ENCODE data around the gene FAM168A.

The FAM168A gene

DNA sequence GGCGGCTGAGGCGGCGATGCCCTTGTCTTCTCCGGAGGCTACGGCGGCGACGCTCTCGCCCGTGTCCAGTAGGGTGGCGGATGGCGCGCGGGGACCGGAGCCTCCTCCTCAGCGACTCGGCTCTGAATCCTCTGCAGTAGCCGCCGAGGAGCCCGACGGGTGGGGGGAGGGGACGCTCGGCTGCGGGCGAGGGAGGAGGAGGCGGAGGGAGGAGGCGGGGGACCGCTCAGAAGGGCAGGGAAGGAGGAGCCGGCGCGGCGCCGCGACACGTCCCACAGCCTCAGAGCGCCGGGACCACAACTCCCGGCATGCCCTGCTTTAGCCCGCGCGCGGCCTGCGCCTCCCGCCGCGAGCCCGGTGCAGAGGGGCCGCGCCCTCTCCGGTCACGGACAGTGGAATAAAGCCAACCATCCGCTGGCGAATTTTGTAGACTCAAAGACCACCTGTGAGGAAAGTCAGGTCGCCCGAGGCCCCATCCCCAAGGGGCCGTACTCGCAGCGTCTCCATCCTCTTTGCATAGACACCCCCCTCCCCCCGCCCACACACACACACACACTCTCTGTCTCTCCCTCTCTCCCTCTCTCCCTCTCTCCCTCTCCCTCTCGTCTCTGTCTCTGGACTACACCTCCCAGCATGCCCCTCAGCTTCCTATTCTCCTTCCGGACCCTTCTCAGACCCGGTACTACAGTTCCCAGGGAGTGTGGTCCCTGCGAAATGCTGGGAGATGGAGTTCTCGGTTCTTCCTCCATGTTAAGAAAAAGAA lies at the start of gene FAM168A:
FAM168A (minus strand) TSS at position 157 of the 763 bp plus-strand sequence. CDS start 129,638 bp downstream, outside the sequence.
- peak; percentile 95 for DNase-seq (ENCODE audit: low spot score)

- peak; percentile 96 for DNase-seq (ENCODE audit: low spot score)
Observed at GRCh38 chr11:73647459-73648100, 49.7 kb upstream of the FAM168A start.

- DNase-seq (ENCODE audit: low spot score): no peak
Observed at GRCh38 chr11:73645972-73646631, 48.2 kb upstream of the FAM168A start, which contains the start of gene PLEKHB1. TSS of gene PLEKHB1 (plus strand) at chr11:73646581. CDS start at chr11:73646609, 28 bp downstream.

DNA sequence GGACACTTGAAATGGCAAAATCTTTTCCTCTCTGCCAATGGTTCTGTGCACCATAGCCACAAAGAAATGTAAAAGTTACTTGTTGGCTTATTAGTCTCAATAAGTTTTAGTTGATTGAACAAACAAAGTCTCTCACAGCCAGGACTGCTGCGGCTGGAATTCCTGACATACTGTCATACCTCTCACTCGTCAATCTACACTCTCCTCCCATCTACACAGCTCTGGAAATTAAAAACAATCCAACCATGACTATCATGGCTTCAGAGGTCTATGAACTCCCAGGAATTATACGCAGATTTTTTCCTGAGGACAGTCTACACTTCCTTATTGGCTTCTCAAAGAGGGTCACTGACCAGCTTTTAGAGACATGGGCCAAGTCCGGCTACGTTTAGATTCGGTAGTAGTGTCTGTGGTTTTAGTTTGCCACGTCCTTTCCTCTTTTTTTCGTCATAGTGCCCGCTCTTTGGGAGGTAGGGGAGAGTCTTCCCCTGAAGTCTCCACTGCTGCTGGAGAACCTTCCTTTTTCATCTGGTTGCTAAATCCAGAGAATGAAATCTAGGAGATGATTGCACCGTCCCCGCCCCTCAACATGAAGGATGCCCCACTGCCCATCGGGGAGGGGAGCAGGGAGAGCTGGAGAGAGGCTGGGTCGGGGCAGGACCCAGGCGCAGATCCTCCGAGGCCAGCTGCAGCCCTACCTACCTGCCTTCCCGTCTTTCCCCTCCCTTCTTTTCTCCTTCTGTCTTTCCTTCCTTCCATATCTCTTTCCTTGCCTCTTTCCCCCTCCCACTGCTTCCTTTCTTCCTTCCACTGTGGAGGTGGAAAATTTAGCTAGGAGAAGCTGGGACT lies 47.4 kb upstream of the FAM168A start:
- no peak for DNase-seq (ENCODE audit: low spot score)

GRCh38 chr11:73641668-73642067 lies 43.8 kb upstream of the FAM168A start:
- DNase-seq (ENCODE audit: low spot score): no peak

GRCh38 chr11:73640592-73640991 lies 42.7 kb upstream of the FAM168A start:
- no peak for DNase-seq (ENCODE audit: low spot score)

- DNase-seq (ENCODE audit: low spot score): no peak
Observed at GRCh38 chr11:73637012-73637411, 39.1 kb upstream of the FAM168A start.

GRCh38 chr11:73636249-73636648 lies 38.3 kb upstream of the FAM168A start:
- no peak for DNase-seq (ENCODE audit: low spot score)

GRCh38 chr11:73635721-73636120 lies 37.8 kb upstream of the FAM168A start:
- DNase-seq (ENCODE audit: low spot score): no peak

DNA sequence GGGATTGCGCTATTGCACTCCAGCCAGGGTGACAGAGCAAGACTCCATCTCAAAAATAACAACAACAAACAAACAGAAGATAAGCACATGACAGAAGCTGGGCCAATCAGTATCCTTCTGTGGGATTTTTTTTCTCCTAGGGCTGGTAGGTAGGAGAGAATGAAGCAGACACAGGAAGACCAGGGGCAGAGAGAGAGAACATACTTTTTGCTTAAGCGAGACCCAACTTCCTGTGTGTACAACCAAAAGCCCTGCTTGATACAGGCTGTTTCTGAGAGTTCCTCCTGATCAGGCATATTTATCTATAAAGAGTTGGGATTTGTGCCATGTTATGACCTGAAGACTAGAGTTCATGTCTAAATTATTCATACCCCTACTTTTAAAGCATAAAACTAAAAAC lies 36.1 kb upstream of the FAM168A start:
- DNase-seq (ENCODE audit: low spot score): no peak

DNA sequence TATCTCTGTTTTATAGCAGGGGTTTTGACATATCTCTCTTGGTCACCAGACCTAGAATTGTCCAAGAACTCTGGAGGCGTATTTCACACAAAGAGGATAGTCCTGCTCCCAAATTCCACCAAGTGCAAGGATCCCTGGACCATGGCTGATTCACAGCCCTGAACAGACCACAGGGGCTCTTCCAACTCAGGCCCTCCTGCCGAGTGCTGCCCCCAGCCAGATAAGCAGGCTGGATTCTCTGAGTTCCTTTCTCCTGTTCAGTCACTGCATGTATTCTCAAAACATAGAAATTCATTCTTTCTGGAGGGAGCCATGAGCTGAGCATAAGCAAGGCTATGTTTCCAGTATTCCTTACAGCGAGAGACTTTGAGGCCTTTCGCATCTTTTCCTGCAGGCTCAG lies 35.1 kb upstream of the FAM168A start:
- no peak for DNase-seq (ENCODE audit: low spot score)

DNA sequence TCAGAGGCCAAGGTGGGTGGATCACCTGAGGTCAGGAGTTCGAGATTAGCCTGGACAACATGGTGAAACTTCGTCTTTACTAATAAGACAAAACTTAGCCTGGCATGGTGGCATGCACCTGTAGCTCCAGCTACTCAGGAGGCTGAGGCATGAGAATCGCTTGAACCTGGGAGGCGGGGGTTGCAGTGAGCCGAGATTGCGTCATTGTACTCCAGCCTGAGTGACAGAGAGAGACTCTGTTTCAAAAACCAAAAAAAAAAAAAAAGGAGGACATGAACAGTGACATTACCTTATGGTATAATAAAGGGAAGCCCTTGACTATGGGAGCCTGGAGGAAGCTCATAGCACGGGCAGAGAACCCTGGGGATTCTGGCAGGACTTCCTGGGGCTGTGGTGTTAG lies 32.0 kb upstream of the FAM168A start:
- no peak for DNase-seq (ENCODE audit: low spot score)

- DNase-seq (ENCODE audit: low spot score): peak; percentile 91
Observed at GRCh38 chr11:73625696-73626318, 27.9 kb upstream of the FAM168A start.

GRCh38 chr11:73623686-73624085 lies 25.8 kb upstream of the FAM168A start:
- peak; percentile 10 for DNase-seq (ENCODE audit: low spot score)

GRCh38 chr11:73622926-73623593 lies 25.1 kb upstream of the FAM168A start:
- peak; percentile 14 for DNase-seq (ENCODE audit: low spot score)

GRCh38 chr11:73614591-73614990 lies 16.7 kb upstream of the FAM168A start:
- no peak for DNase-seq (ENCODE audit: low spot score)

GRCh38 chr11:73612601-73613140 lies 14.8 kb upstream of the FAM168A start:
- no peak for DNase-seq (ENCODE audit: low spot score)

DNA sequence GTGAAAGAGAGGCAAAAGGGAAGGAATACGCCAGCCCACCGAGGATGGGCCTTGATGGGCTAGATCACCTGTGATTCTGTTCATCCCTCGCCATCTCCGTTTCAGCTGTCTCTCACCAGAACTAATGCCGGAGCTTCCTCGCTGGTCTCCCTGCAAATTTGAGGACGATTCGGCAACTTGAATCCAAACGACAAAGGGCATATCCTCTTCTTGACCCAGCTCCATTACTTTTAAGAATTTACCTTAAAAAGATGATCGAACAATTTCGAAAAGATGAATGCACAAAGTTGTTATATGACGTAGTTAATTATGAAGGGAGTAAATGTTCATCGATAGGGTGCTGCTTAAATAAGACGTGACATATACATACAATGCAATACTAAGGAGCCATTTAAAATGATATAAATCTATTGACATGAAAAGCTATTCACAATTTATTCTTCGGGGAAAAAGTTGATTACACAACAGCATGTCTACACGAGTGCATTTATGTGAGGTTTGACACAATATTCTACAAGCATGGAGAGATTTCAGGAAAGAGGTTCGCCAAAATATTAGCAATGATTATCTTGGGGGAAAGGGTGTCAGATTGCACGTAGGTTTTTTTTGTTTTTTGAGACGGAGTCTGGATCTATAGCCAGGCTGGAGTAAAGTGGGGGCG lies 937 bp upstream of the FAM168A start:
- DNase-seq (ENCODE audit: low spot score): no peak

DNA sequence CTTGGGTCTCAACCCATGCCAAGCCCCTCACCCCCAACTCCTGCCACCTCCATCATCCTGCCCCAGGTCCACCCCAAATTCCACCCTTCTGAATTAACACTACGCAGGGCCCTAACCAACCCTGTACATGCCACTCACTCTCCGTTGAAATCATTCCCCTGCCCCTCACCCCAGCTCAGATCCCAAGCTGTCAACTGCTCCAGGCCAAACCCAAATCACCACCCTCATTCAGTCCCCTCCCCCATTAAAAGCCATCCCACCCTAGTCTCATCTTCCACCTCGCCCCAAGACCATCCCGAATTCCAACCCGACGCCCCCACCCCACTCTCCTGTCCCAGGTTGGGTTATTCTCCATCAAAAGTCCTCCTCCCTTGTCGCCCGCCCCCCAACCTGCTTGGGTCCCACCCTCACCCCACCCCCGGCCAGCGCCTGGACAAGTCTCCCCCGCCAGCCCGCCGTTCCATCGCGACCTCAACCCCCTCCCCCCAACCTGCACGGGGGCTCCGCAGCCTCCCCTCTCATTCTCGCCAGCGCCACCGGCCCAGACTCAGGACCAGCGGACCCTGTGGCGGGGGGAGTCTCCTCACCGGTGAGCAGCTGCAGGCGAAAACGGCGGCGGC lies 466 bp downstream of the FAM168A start:
- no peak for DNase-seq (ENCODE audit: low spot score)

- DNase-seq (ENCODE audit: low spot score): no peak
Observed at GRCh38 chr11:73596547-73596946, 1.4 kb downstream of the FAM168A start.

Data from AG08395 (cell line).